ENCODE data around the gene PRCC. TPM values are rescaled to one million over a fixed set of nuclear protein-coding genes. Genes with fewer than 3 reads are reported as not detected.

PRCC gene
- total RNA-seq (2022; extraction: Qiagen RNA extraction; ENCODE audit: low read depth) = 69.7 to 82.0 TPM (median 76.7 TPM) in 5 replicates

GRCh38 chr1:156767101-156767878 is at the start of gene PRCC:
Gene PRCC (plus strand): TSS chr1:156767535. CDS start chr1:156767772, 237 bp downstream.

GRCh38 chr1:156727926-156728598 is 39.3 kb upstream of the PRCC start, which contains the start of gene METTL25B:
Gene METTL25B (plus strand): TSS chr1:156728469. CDS start chr1:156729105, 636 bp downstream.

GRCh38 chr1:156728599-156729462 is 38.5 kb upstream of the PRCC start, which contains the start of gene ISG20L2:
Gene ISG20L2 (minus strand): TSS chr1:156728766. CDS start chr1:156727652, 1,114 bp downstream.

GRCh38 chr1:156740741-156741480 is 26.4 kb upstream of the PRCC start, which contains the start of gene MRPL24:
Gene MRPL24 (minus strand): TSS chr1:156741088. CDS start chr1:156738704, 2,384 bp downstream.

GRCh38 chr1:156751451-156751756 is 15.9 kb upstream of the PRCC start, which contains the start of gene HDGF:
Gene HDGF (minus strand): TSS chr1:156751675. CDS start chr1:156751429, 246 bp downstream.

GRCh38 chr1:156816561-156817328 is 49.4 kb downstream of the PRCC start, which contains the start of gene SH2D2A:
Gene SH2D2A (minus strand): TSS chr1:156816848. CDS start chr1:156816708, 140 bp downstream.

Other genes with a start within 250 kb of the PRCC start
- gene IQGAP3, start 195.0 kb upstream of the PRCC start, total RNA-seq (2022; extraction: Qiagen RNA extraction; ENCODE audit: low read depth) = 11.7 to 19.1 TPM (median 16.5 TPM) in 5 replicates
- not detected in 5 replicates for gene TTC24, start 187.8 kb upstream of the PRCC start, total RNA-seq (2022; extraction: Qiagen RNA extraction; ENCODE audit: low read depth)
- 155 to 171 TPM (median 161 TPM) in 5 replicates for gene NAXE, start 175.8 kb upstream of the PRCC start, total RNA-seq (2022; extraction: Qiagen RNA extraction; ENCODE audit: low read depth)
- gene GPATCH4, start 166.1 kb upstream of the PRCC start, total RNA-seq (2022; extraction: Qiagen RNA extraction; ENCODE audit: low read depth) = 70.5 to 101 TPM (median 74.6 TPM) in 5 replicates
- gene HAPLN2, start 148.1 kb upstream of the PRCC start, total RNA-seq (2022; extraction: Qiagen RNA extraction; ENCODE audit: low read depth) = 0.05 to 0.19 TPM in 2 of 5 replicates, not detected in the others
- gene BCAN, start 125.4 kb upstream of the PRCC start, total RNA-seq (2022; extraction: Qiagen RNA extraction; ENCODE audit: low read depth) = 0.08 to 0.12 TPM in 2 of 5 replicates, not detected in the others
- 1.4 to 1.8 TPM (median 1.6 TPM) in 5 replicates for gene NES, start 90.1 kb upstream of the PRCC start, total RNA-seq (2022; extraction: Qiagen RNA extraction; ENCODE audit: low read depth)
- gene CRABP2, start 62.0 kb upstream of the PRCC start, total RNA-seq (2022; extraction: Qiagen RNA extraction; ENCODE audit: low read depth) = 9.9 to 13.9 TPM (median 11.1 TPM) in 5 replicates
- gene METTL25B, start 39.1 kb upstream of the PRCC start, total RNA-seq (2022; extraction: Qiagen RNA extraction; ENCODE audit: low read depth) = 23.0 to 26.9 TPM (median 24.1 TPM) in 5 replicates
- gene ISG20L2, start 38.8 kb upstream of the PRCC start, total RNA-seq (2022; extraction: Qiagen RNA extraction; ENCODE audit: low read depth) = 44.5 to 58.6 TPM (median 50.0 TPM) in 5 replicates
- 176 to 202 TPM (median 189 TPM) in 5 replicates for gene MRPL24, start 26.4 kb upstream of the PRCC start, total RNA-seq (2022; extraction: Qiagen RNA extraction; ENCODE audit: low read depth)
- gene HDGF, start 15.9 kb upstream of the PRCC start, total RNA-seq (2022; extraction: Qiagen RNA extraction; ENCODE audit: low read depth) = 455 to 497 TPM (median 464 TPM) in 5 replicates
- gene SH2D2A, start 49.3 kb downstream of the PRCC start, total RNA-seq (2022; extraction: Qiagen RNA extraction; ENCODE audit: low read depth) = 3.9 to 5.1 TPM (median 4.7 TPM) in 5 replicates
- gene INSRR, start 91.6 kb downstream of the PRCC start, total RNA-seq (2022; extraction: Qiagen RNA extraction; ENCODE audit: low read depth) = not detected in 5 replicates
- gene NTRK1, start 93.3 kb downstream of the PRCC start, total RNA-seq (2022; extraction: Qiagen RNA extraction; ENCODE audit: low read depth) = 0.09 to 0.26 TPM (median 0.17 TPM) in 4 of 5 replicates, not detected in the other
- gene PEAR1, start 126.2 kb downstream of the PRCC start, total RNA-seq (2022; extraction: Qiagen RNA extraction; ENCODE audit: low read depth) = 7.8 to 12.2 TPM (median 10.1 TPM) in 5 replicates
- 0.11 to 0.38 TPM (median 0.16 TPM) in 4 of 5 replicates, not detected in the other for gene LRRC71, start 153.1 kb downstream of the PRCC start, total RNA-seq (2022; extraction: Qiagen RNA extraction; ENCODE audit: low read depth)

All from A549 treated with DMSO at 1 μM for 4 hours (cell line).